HG02763 (cell line): ENCODE measurements around the gene CDK5.
"Not testable (repeated sequence)": the region's sequence is repeated elsewhere in the genome, so short reads cannot be mapped to it uniquely, and the experiment has no call there.

Source experiments
- ATAC-seq: cut with Tn5 transposase; IDR thresholded peaks from one replicate; pipeline ENCODE4 v1.9.1; 2021; ENCODE audit warnings: mild to moderate bottlenecking, moderate library complexity; ENCODE audit not compliant: unreplicated experiment

The CDK5 gene

DNA sequence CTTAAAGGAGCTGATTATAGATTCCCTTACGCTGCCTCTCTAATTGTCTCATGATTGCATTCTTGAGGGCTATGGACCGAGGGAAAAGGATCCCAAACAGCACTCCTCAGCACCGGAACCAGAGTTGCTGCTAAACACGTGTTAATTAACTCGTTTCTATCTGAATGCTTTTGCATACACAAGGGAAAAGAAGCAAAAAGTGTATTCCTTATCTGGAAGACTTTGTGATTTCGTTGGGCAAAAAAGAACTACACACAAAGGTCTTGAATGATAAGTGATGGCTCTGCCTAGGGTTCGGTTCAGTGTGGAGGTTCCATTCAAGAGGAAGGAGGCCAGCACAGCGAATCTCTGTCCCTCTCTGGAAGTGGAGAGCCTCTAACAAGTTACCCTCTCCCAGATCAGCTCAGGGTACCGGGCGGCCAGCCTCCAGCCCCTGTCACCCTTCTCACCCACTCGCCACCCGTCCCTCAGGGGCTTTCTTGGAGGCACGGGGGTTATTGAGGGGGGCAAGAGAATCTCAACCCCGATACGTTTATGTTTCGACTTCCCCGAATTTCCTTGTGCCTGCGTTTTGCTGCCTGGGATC, 1.2 kb upstream of the CDK5 start:
- ATAC-seq = no peak

DNA sequence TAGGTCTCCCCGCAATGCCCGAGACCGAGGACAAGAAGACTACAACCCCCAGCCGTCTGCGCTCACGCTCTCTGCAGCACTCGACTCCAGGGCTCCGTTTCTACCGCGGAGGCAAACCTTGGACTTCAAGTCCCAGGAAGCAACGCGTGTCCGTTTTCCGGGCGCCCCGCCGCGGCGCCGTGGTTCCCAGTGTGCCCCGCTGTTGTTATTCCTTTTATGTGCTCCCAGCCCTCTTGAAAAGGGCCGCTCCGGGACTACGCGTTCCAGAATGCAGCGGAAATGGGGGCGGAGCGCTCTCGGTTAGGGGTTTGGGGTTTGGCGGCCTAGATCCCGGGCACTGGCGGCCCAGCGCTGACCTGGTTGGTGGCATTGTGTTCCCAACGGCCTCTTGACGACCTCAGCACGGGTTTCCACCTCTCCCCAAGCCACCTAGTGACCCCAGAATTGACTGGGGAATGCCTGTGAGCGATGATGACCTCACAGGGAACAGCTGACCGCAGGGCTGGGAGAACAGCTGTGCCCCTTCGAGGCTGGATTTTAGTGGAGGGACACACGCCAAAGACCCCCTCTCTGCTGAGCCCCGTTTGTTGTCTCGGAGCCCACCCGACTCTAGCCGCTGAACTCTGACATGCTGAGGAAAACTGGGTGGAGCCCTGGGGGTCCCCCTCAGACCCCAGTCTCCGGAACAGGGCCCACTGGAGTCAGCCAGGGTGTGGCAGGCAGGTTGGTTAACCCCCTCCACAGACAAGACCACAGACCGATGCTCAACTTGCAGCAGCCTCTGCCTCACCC, 488 bp upstream of the CDK5 start:
- ATAC-seq = peak; percentile 88

DNA sequence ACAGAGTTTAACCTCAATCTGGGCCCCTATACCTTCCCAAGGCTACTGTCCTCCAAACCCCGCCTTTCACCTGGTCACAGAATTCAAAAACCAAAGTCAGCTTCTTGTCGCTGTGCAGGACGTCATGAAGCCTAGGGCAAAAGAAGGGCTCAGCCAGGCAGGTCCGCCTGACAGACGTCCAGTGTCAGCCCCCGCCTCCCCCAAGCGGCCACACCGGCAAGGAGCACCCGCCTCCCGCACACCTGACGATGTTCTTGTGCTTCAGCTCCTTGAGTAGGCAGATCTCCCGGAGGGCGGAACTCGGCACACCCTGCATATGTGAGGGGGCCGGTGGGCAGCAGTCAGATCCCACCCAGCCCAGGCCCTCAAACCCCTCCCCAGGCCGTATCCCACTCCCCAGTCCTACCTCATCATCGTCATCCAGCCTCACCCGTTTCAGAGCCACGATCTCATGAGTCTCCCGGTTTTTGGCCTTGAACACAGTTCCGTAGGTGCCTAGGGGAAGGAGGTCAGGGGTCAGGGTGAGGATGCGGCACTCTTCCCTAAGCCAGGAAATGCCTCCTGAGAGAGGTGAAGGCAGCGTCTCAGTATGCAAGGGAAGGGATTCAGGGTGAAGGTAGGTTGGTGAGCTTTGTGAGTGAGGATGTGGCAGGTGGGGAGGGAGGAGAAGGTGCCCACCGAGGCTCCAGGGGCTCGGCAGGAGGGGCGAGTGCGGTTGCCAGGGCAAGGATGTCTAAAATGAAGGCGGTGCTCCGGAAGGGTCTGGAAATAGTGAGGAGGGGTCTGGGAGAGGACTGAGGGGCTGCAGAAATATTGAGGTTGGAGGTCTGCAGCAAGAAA, 811 bp downstream of the CDK5 start:
- no peak for ATAC-seq

DNA sequence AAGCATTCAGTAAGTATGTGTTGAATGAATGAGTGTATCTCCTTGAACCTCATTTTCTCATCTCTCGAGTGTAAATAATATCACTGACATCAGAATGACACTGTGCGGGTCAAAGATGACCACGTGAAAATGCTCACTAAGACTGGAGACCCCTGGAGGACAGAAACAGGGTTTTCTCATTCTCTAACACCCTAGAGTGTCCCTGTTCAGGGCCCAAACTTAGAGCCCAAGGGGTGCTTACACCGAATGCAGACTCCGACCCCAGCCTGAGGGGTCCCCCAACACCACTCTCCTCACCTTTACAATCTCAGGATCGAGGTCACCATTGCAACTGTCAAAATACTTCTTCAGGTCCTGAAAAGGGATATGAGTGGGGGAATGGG, 1.4 kb downstream of the CDK5 start:
- ATAC-seq = no peak

DNA sequence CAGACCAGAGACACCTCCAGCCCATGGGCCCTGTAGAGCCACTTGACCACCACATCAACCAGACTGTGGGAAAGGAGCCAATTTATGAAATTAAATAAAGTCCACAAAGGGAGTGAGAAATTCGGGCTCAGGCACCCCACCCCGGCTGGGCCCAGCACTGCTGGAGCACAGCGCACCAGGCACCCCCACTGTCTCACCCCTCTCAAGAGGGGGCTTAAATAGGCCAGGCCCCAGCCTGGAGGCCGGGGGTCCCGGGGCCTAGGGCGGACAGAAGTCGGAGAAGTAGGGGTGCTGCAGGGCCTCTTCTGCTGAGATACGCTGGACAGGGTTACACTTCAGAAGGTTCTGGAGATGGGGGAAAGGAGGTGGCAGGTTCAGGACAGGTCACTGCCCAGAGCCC, 3.9 kb downstream of the CDK5 start:
- no peak for ATAC-seq

DNA sequence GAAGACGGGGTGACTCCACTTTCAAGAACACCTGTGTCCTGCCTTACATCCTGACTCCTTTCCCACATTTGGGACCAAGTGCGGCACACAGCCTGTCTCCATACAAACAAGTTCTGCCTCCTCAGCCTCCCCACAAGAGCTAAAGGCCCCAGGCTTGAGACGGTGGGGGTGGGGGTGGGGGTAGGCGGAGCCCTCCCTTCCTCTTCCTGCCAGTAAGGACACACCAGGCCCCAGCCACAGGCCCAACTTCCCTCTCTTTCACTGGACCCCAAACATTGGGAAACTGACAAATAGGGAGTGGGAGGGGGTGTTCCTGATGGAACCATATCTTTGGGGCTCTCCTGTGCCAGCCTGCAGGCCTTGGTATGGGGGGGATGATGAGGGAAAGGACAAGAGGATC, 4.6 kb downstream of the CDK5 start:
- ATAC-seq = no peak

DNA sequence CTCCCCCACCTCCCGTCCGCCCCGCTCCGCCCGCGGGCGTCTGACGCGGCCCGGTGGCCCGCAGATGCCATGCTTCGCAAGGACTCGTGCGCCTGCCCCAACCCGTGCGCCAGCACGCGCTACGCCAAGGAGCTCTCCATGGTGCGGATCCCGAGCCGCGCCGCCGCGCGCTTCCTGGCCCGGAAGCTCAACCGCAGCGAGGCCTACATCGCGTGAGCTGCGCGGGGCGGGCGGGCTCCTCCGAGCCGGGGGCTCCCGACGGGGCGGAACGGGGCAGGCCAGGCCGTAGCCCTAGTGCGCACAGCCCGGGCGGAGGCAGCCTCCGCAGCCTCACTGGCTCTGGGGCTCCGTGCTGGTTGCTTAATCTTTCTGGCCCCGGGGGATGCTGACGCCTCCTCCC, 6.6 kb downstream of the CDK5 start:
- no peak for ATAC-seq

DNA sequence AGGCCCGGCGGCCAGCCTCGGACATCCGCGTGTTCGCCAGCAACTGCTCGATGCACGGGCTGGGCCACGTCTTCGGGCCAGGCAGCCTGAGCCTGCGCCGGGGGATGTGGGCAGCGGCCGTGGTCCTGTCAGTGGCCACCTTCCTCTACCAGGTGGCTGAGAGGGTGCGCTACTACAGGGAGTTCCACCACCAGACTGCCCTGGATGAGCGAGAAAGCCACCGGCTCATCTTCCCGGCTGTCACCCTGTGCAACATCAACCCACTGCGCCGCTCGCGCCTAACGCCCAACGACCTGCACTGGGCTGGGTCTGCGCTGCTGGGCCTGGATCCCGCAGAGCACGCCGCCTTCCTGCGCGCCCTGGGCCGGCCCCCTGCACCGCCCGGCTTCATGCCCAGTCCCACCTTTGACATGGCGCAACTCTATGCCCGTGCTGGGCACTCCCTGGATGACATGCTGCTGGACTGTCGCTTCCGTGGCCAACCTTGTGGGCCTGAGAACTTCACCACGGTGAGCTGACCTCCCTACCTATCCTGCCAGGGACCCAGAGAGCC, 8.7 kb downstream of the CDK5 start:
- ATAC-seq = no peak

DNA sequence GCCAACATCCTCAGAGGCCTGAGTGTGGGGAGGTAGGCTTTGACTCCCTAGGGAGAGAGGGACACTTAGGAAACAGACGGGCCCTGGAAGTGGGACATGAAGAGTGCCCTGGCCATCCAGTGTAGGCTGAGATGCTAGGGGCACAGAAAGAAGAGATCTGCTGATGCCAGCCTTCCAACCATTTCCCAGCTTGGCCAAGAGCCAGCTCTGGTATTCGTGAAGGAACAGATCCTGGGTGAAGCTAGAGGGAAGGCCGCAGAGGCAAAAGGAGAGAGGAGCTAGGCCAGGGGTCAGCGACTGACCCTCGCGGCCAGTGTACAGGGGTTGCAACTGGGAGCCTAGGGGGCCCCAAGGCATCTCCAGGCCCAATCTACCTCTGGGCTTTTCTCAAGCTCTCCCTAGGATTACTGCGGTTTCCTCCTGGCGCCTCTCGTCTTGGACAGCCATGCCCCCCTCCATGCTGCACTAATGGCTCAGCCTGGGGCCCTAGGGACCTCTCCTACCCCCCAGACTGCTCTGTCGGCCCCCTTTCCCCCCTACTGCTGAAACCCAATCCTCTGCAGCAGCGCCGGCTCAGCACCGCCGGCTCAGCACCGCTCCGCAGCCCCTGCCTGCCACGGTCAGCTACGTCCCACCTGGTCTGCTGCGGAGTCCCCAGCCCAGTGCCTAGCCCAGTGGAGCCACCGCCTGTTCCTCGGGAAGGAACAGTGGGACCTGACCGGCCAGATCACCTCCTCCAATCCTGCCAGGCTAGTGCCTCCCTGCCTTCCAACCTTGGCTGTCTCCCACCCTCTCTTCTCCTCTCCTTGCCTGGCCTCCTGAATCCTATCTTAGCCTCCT, 9.5 kb downstream of the CDK5 start, which contains the start of gene ASIC3:
Gene ASIC3, plus strand, starts transcription at position 556 of the 840 bp plus-strand sequence. CDS start 355 bp downstream, outside the sequence.
- ATAC-seq = no peak

DNA sequence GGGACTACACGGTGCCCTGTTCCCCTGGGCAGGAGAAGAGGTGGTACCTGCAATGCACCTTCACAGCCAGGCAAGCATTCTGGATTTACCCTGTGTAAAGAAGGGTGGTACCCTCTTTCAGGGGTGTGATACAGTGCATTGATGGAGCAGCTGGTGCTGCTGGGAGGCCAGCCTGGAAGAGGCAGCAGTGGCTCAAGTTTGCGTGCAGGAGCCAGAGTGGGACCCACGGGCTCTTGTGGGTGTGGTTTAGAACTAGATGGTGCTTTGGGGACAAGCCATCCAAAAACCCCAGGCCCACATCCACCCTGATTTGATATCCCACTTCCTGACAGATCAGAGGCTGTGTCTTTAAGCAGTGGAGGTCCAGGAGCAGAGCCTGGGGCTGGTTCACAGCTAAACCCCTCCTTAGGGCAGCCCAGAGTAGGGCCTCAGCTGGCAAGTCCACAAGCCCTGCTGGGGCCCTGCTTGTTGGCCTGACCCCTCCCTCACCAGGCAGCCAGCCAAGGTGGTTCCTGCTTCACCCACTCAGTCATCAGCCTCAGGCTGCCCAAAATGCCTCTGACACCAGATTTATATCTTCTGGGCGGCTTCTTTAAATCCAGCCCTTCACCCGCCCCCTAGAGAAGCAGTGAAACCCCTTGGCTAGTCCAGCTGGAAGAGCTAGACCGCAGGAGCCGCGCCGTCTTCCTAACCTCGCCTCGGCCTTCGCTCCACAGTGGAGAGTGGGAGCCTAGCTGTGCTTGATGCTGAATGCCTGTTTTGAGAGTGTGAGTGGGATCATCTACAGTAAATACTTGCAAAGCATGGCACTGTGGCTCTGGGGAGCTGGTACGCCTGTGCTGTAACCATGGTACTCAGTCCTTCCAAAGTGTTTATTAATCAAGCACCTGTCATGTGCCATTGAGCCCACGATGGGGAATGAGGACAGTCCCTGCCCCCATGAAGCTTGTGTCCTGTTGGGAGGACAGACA, 10.8 kb downstream of the CDK5 start:
- ATAC-seq = no peak

DNA sequence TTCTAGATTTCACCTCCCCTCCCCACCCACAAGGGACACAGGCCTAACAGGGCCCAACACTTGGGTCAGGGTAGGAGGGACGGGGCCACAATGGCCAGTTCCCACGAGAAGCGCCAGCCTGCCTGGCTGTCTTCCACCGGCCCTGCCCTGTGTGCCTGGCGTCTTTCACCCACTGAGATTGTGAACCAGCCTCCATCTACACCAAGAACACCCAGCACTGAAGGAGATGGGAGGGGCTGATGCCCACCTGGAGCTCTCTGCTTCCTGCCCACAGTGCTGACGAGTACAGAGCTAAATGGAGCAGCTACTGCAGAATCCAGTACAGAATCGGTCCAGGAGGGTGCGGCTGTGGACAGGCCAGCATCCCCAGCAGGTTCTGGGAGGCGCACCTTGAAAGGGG, 11.7 kb downstream of the CDK5 start:
- no peak for ATAC-seq

DNA sequence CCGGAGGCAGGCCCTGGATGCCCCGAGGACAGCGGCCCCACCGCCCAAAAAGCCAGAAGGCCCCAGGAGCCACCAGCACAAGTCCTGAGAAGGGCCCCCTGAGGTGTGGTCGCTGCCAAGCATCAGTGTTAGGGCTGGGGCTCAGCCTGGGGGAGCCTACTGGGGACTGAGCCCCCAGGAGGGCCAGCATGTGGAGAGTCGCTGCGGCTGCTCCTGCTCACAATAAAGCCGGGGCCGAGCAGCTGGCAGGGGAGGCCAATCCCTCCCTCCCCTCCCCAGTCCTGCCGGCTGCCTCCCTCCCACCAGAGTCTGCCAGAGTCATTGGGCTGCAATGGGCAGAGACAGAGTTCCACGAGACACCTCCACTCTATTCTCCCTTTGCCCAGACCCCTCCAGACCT, 12.4 kb downstream of the CDK5 start:
- ATAC-seq = no peak

DNA sequence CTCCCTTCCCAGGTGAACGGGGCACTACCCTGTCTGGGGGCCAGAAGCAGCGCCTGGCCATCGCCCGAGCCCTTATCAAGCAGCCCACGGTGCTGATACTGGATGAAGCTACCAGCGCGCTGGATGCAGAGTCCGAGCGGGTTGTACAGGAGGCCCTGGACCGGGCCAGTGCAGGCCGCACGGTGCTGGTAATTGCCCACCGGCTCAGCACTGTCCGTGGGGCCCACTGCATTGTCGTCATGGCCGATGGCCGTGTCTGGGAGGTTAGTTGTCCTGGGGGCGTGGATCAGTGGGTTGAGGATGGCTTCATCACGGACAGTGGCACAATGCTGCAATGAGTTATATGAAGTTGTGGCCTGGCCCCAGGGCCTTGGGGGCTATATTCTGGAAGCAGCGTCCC, 13.7 kb downstream of the CDK5 start:
- no peak for ATAC-seq

DNA sequence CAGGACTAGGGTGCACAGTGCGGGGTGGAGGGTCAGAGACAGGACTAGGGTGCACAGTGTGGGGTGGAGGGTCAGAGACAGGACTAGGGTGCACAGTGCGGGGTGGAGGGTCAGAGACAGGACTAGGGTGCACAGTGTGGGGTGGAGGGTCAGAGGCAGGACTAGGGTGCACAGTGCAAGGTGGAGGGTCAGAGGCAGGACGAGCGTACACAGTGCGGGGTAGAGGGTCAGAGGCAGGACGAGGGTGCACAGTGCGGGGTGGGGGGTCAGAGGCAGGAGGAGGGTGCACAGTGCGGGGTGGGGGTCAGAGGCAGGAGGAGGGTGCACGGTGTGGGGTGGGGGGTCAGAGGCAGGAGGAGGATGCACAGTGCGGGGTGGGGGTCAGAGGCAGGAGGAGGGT, 14.2 kb downstream of the CDK5 start:
- not testable (repeated sequence) for ATAC-seq

DNA sequence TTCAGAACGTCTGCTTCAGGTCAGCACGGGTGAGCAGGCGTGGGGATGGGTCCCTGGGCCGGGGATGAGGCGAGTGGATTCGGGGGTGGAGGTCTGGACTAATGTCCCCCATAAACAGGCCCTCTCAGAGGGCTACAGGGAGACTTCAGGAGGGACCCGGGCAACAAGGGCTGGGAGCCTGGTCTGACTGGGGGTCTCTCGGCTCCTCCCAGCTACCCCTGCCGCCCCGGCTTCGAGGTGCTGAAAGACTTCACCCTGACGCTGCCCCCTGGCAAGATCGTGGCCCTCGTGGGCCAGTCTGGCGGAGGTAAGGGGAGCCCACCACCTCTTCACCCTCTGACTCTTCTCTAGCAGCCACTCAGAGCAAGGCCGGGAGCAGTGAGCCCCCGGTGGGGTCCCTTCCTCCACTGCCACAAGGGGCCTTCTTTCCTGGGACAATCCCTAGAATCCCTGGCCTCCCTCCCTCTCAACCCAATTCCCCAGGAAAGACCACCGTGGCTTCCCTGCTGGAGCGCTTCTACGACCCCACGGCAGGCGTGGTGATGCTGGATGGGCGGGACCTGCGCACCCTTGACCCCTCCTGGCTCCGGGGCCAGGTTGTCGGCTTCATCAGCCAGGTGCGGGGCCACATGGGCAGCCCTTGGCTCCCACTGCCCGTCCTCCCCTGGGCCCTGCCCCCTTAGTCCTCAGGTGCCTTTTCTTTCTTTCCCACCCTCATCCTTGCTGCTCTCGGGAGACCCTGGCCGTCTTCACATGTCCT, 16.9 kb downstream of the CDK5 start:
- no peak for ATAC-seq

DNA sequence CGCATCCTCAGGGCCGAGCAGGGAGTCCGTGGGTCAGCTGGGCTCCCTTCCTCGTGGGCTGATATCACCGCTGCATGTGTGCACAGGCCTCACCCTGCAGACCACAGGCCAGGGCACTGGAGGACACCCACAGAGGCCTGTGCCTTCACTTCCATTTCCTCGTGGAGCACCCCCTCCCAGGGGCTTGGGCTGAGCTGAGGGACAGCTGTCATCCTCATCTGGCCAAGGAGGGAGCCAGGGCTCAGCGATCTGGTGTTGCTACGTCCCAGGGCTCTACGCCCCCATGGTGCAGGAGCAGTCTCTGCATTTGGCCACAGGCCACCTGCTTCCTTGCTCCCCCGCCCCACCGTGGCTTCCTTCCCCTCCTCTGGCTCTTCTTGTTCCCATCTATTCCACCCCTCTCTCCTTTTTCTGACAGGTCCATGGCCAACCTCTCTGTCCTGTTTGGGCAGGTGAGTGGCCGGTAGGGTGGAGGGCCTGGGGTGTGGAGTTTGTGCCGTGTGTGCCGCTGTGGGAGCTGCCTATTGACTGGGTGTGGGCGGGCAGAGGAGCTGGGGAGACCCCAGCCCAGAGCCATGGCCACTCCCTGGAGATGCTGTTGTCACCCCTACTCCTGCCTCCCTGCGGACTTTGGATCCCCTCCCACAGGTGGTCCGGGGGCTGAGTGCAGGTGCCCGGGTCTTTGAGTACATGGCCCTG, 17.7 kb downstream of the CDK5 start:
- ATAC-seq = no peak

DNA sequence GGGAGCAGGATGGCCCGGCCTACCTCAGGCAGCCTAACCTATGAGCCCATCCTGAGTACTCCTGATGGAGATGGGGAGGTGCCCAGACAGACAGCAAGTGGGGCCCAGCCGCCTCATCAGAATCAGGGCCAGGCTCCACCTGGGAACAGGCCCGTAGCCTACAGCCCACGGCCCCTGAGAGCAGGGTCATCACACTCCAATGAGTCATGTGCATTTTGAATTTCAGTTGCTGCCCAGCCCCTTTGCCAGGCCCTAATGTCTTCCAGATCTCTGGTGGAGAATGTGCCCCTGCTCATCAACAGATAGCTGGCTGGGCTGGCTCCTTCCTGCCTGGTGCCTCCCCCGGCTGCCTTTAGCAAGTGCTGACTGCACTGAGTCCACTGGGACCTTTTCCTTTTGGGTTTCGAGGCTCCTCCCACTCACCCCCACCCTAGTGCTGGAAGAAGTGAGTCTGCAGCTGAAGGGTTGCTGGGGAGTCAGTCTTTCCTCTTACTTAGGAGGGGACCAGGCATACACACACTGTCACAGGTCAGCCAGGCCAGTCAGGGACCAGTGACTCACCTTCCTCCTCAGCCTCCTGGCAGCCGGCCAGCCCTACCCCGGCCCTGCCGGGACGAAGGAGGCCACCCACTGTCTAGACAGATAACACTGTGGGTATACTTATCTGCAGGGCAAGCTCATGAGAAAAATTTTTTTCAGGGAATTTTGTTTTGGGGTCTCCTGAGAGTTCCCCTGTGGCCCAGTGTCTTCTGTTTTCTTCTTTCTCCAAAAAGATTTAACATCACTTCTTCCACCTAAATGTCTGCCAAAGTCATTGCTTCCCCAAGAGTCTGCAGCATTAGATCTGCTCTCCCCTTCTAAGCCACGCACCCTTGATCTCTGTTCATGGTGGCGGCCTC, 18.5 kb downstream of the CDK5 start:
- no peak for ATAC-seq
